LNCAP (cell line): ENCODE measurements around the gene GCN1.

Experiments
- CTCF ChIP-seq: fragments of 450-650 bp; IDR thresholded peaks from 2 replicates; pipeline ENCODE4 v1.5.1; 2017; ENCODE audit warnings: mild to moderate bottlenecking

The GCN1 gene

DNA sequence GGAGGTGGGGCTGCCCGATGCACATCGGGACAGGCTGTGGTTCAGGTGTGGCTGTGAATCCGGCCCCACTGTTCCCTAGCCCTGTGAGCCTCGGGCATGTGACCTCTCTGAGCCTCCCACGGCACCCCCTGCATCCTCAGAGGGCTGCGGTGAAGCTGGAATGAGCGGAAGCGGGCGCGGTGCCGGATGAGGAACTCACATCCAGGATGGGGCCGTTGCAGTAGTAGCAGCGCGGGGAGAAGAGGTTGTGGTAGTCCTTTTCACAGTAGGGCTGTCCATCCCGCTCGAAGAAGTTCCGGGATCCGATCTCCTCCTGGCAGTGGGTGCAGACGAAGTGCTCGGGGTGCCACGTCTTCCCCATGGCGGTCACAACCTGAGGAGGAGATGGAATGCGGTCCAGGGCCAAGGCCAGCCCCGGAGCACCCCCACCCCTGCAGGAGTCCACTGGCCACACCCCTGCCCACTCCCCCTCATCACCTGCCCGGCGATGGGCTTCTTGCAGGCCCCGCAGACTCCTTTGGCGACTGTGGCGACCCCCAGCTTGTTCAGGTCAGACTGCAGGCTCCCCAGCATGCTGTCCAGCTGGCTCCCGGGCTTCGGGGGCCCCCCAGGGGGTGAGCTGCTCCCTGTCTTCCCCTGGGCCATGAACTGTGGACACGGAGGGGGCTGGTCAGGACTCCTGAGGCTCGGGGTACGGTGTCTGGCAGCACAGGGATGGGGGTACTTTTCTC, 20.3 kb upstream of the GCN1 start:
- no peak for TF ChIP-seq CTCF

DNA sequence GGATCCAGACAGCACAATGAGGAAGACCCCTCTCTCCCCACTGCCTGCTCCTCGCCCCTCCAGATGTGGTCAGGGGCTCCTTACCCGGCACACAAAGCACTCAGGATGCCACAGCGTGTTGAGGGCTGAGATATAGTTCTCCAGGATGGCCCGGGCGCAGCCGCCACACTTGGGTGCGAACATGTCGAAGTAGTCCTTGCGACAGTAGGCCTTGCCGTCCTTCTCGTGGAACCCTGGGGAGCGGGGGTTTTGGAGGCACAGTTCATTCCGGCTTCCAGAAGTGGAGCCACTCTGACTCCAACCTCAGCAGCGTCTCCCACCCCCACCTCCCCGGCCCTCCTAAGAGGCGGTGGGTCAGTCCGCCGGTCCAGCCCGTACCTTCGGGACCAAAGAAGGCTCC, 19.2 kb upstream of the GCN1 start:
- no peak for TF ChIP-seq CTCF

DNA sequence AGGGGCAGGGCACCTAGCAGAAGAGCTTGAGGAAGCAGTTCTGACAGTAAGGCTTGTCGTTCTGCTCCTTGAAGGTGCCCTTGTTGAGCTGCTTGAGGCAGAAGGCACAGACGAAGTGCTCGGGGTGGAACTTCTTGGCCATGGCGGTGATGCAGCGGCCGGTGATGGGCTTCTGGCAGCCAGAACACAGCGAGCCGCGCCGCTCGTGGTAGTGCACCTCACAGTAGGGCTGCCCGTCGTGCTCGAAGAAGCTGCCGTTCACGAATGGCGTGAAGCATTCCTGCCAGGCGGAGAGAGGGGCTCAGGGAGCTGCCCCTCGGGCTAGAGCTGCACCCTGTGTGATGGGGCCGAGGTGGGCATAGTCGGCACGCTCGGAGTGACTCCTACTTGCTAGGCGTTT, 17.8 kb upstream of the GCN1 start:
- TF ChIP-seq CTCF, result no peak

DNA sequence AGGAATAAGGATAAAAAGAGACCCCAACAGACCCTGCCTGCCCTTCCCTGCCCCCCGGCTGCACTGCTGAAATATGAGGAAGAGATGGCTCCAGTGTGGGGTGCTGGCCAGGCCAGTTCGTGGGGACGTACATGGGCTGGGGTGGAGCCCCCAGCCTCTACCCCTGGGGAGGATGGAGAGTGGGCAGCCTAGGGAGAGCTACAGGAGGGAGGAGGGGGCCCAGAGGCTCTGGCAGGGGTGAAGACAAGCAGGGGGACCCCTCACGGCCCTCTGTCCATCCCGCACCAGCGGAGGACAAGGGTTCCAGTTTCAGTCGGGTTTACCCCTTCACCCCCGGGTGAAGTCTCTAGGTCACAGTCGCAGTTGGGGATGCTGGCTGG, 17.4 kb upstream of the GCN1 start:
- TF ChIP-seq CTCF, result no peak

DNA sequence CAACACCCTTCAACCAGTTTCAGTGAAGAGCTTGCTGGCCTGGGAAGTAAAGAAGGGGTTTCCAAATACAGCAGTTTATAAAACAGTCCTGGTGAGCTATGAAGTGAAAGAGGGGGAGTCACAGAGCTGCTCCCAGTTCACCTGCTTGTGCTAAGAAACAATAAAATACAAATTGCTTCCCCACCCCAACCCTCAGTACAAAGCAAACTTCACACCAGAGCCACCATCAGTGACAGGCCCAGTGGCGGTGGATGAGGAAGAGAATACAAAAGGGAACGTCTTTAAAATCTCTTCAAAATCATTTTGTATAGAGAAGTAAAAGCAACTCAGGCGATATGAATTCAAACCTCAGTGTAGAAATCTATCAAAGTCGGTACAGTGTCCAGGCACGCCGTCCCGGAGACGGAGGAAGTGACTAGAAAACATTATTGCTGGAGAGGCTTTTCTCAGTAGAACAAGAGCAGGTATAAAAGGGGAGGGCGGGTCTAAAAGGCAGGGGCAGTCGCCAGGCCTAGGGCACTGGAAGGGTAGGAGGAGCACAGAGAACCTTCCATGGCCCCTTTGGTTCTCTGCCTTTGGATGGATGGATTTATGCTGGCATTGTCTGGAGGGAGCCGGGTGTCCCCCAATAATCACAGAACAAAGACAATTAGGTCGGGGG, 16.9 kb upstream of the GCN1 start:
- TF ChIP-seq CTCF, result no peak

DNA sequence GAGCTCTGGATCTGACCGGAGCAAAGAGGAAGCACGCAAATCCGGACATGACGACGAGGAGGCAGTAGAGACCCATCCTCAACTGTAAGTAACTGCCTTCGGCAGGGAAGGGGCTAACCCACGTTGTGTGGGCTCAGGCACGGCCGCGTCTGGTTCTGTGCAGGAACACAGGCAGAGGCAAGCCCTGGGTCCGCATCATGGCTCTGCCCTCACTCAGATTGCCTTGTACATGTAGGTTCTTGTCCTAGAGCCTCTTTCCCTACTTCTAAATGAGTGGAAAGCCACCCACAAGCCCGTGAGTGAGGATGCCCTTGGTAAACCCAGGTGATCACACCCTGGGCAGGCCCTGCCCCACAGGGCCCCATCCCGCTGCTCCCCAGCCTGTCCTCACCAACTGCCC, 15.3 kb upstream of the GCN1 start:
- no peak for TF ChIP-seq CTCF

- TF ChIP-seq CTCF, result no peak
Measured at GRCh38 chr12:120207227-120207626, 12.7 kb upstream of the GCN1 start.
